SK-N-SH (cell line): ENCODE results near the gene RBM20. TPM values are rescaled to one million over a fixed set of nuclear protein-coding genes. Genes with fewer than 3 reads are reported as not detected.
A peak's percentile ranks its signal among the peaks of the same experiment; 100 is the strongest.

ENCODE experiments used
- CTCF ChIA-PET: fragments of 300-600, 350-600 bp; formaldehyde crosslinking; extraction: SDS; loops from one replicate; lab custom pipeline; 2021; lab: Yijun Ruan, JAX
- POLR2A ChIA-PET: fragments of 350-600 bp; sonication (Branson Sonifier 250); formaldehyde crosslinking; extraction: SDS; loops from one replicate; lab custom pipeline; 2020; ENCODE audit warnings: antibody characterized with exemption, inconsistent platforms; lab: Yijun Ruan, JAX
- DNase-seq: peaks from one replicate; pipeline ENCODE4 v3.0.0; 2012
- H2AFZ ChIP-seq: fragments of 200-600 bp; sonication (generic); 2 replicates; pipeline ENCODE4 v1.8.1; 2016; ENCODE audit warnings: antibody characterized with exemption, mild to moderate bottlenecking, low read depth
- H3F3A ChIP-seq: fragments of 200-600 bp; sonication (generic); replicated peaks from 2 replicates; pipeline ENCODE3; 2016; ENCODE audit warnings: antibody characterized with exemption, mild to moderate bottlenecking; ENCODE audit not compliant: insufficient read depth
- H3K27ac ChIP-seq, 2 experiments: fragments of 200-500 bp in 1 of 2; fragments of 200-600 bp in 1 of 2; sonication (Bioruptor generic) in 1 of 2; sonication (generic), shearing (Covaris generic) in 1 of 2; 2 replicates each; pipeline versions ENCODE4 v1.5.1 to v1.6.1; 2014 to 2016; ENCODE audit warnings: low read depth in 2 of 2, inconsistent platforms in 1 of 2, low read length in 1 of 2, mild to moderate bottlenecking in 1 of 2, mixed read lengths in 1 of 2
- H3K27me3 ChIP-seq: fragments of 200-600 bp; sonication (generic), shearing (Covaris generic); 2 replicates; pipeline ENCODE4 v1.6.1; 2016; ENCODE audit warnings: mixed run types; ENCODE audit not compliant: insufficient read depth
- H3K36me3 ChIP-seq, 2 experiments: fragments of 200-500 bp in 1 of 2; fragments of 200-600 bp in 1 of 2; sonication (Bioruptor generic) in 1 of 2; sonication (generic) in 1 of 2; replicated peaks in 1 of 2; 2 replicates each; pipeline versions ENCODE3 to v1.5.1; 2014 to 2016; ENCODE audit warnings: low read length in 1 of 2, mild to moderate bottlenecking in 1 of 2; ENCODE audit not compliant: insufficient read depth in 2 of 2, control insufficient read depth in 1 of 2
- H3K4me1 ChIP-seq, 2 experiments: fragments of 200-500 bp in 1 of 2; fragments of 200-600 bp in 1 of 2; sonication (Bioruptor generic) in 1 of 2; sonication (generic), shearing (Covaris generic) in 1 of 2; 2 replicates each; pipeline versions ENCODE4 v1.5.1 to v1.6.1; 2014 to 2016; ENCODE audit warnings: low read depth in 1 of 2, low read length in 1 of 2, mixed run types in 1 of 2; ENCODE audit not compliant: insufficient read depth in 2 of 2, control insufficient read depth in 1 of 2
- H3K4me2 ChIP-seq: fragments of 200-600 bp; sonication (generic), shearing (Covaris generic); 2 replicates; pipeline ENCODE4 v1.6.1; 2017; ENCODE audit warnings: mixed run types
- H3K4me3 ChIP-seq, 2 experiments: fragments of 200-500 bp in 1 of 2; fragments of 200-600 bp in 1 of 2; sonication (Bioruptor generic) in 1 of 2; sonication (generic), shearing (Covaris generic) in 1 of 2; 2 replicates each; pipeline versions ENCODE4 v1.5.1 to v1.8.1; 2014 to 2016; ENCODE audit warnings: low read depth in 2 of 2, inconsistent platforms in 1 of 2, low read length in 1 of 2, mild to moderate bottlenecking in 1 of 2, mixed read lengths in 1 of 2, moderate library complexity in 1 of 2
- H3K79me2 ChIP-seq: fragments of 200-600 bp; sonication (generic); 2 replicates; pipeline ENCODE4 v1.8.1; 2017; ENCODE audit warnings: mild to moderate bottlenecking; ENCODE audit not compliant: insufficient read depth
- H3K9ac ChIP-seq: fragments of 200-600 bp; sonication (generic); 2 replicates; pipeline ENCODE4 v1.6.1; 2017; ENCODE audit warnings: mixed run types
- H3K9me2 ChIP-seq: fragments of 200-600 bp; sonication (generic); 2 replicates; pipeline ENCODE4 v1.6.1; 2017; ENCODE audit warnings: mixed run types
- H3K9me3 ChIP-seq: fragments of 200-600 bp; sonication (generic); 2 replicates; pipeline ENCODE4 v1.6.1; 2017; ENCODE audit warnings: mixed run types, mild to moderate bottlenecking, moderate library complexity
- H4K20me1 ChIP-seq: fragments of 200-600 bp; sonication (generic); 2 replicates; pipeline ENCODE4 v1.6.1; 2017; ENCODE audit warnings: mild to moderate bottlenecking, mixed run types; ENCODE audit not compliant: insufficient read depth
- ELF1 ChIP-seq: IDR thresholded peaks from 2 replicates; pipeline ENCODE4 v1.4.0; 2012
- FOSL2 ChIP-seq: IDR thresholded peaks from 2 replicates; pipeline ENCODE4 v1.4.0; 2012; ENCODE audit warnings: low read depth, mild to moderate bottlenecking, moderate library complexity, borderline replicate concordance
- FOXM1 ChIP-seq: IDR thresholded peaks from 2 replicates; pipeline ENCODE4 v1.4.0; 2012; ENCODE audit warnings: low read depth, mild to moderate bottlenecking
- GATA2 ChIP-seq: sonication (generic); formaldehyde crosslinking; IDR thresholded peaks from 2 replicates; pipeline ENCODE4 v1.5.0; 2020; ENCODE audit warnings: mild to moderate bottlenecking, missing genetic modification reagents
- JUND ChIP-seq: IDR thresholded peaks from 2 replicates; pipeline ENCODE4 v1.4.0; 2012
- NFIC ChIP-seq: IDR thresholded peaks from 2 replicates; pipeline ENCODE4 v1.4.0; 2012; ENCODE audit warnings: borderline replicate concordance
- RAD21 ChIP-seq: IDR thresholded peaks from 2 replicates; pipeline ENCODE4 v1.6.1; 2012; ENCODE audit warnings: mild to moderate bottlenecking, low read length
- SIN3A ChIP-seq: IDR thresholded peaks from 2 replicates; pipeline ENCODE4 v1.6.1; 2012; ENCODE audit warnings: low read depth, mild to moderate bottlenecking, low read length, moderate library complexity, borderline replicate concordance
- TCF12 ChIP-seq: IDR thresholded peaks from 2 replicates; pipeline ENCODE4 v1.4.0; 2012
- TEAD4 ChIP-seq: IDR thresholded peaks from 2 replicates; pipeline ENCODE4 v1.4.0; 2012; ENCODE audit warnings: mild to moderate bottlenecking, borderline replicate concordance; ENCODE audit not compliant: insufficient read depth
- YY1 ChIP-seq: IDR thresholded peaks from 2 replicates; pipeline ENCODE4 v1.4.0; 2012; ENCODE audit warnings: low read depth, mild to moderate bottlenecking
- WGBS: methylation state at CpG from one replicate; pipeline ENCODE4 v1.1.6; 2017; ENCODE audit warnings: low lambda C conversion rate; 5-methylcytosine and 5-hydroxymethylcytosine counted together
- polyA plus RNA-seq, 3 experiments: library from polyadenylated mRNA; depleted of rRNA; stranded (reverse); fragments of >200 nt; gene quantifications; 2 replicates each; pipeline ENCODE4 v1.2.3, GENCODE V29; 2012
- TF ChIP-seq, protein P1 (sequence below): fragments of 150-350 bp; IDR thresholded peaks from 2 replicates; pipeline ENCODE4 v1.6.1; 2016; ENCODE audit warnings: mild to moderate bottlenecking, low read depth, low read length
- TF ChIP-seq, protein P2 (sequence below): IDR thresholded peaks from 2 replicates; pipeline ENCODE4 v1.4.0; 2012; ENCODE audit warnings: low read depth, borderline replicate concordance
- TF ChIP-seq, protein P3 (sequence below): fragments of 150-350 bp; IDR thresholded peaks from 2 replicates; pipeline ENCODE4 v1.6.1; 2017; ENCODE audit warnings: antibody characterized with exemption, low read length, low read depth, borderline replicate concordance

RBM20 gene
- polyA plus RNA-seq, 1 of the 3 experiments (the other 2 are of a cell fraction), result 0.64 TPM

DNA sequence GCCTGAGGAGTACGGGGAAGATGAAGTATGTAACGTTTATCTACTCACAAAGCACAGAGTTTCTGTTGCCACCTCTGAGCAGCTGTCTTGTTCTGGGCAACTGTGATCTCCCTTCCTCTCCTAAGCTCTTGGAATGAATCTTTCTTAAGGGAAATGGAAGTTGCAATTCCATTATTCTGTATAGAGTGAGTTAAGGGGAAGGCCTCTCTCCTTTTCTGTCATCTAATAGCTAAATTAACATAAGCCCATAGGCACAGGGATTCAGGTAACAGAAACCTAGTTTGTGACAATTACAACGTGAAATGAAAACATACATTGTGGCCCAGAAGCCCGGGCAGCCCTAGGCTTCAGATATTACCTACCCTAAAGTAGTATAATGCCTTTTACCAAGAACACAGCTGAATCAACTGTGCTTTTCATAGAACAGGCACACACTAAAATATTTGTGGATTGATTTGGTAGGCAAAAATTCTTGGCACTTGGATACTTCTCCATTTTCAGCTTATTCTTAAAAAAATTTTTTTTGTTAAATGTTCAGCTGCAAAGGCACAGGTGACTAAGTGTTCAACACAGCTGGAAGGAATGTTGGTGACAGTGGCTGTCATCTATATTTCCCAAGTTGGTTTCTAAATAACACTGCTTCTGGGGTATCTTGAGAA lies 223.8 kb downstream of the RBM20 start (continued):
- TF ChIP-seq, protein P1, sequence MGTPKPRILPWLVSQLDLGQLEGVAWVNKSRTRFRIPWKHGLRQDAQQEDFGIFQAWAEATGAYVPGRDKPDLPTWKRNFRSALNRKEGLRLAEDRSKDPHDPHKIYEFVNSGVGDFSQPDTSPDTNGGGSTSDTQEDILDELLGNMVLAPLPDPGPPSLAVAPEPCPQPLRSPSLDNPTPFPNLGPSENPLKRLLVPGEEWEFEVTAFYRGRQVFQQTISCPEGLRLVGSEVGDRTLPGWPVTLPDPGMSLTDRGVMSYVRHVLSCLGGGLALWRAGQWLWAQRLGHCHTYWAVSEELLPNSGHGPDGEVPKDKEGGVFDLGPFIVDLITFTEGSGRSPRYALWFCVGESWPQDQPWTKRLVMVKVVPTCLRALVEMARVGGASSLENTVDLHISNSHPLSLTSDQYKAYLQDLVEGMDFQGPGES, result no peak
- TF ChIP-seq NFIC (no peak), GATA2 (no peak), SIN3A (no peak)

DNA sequence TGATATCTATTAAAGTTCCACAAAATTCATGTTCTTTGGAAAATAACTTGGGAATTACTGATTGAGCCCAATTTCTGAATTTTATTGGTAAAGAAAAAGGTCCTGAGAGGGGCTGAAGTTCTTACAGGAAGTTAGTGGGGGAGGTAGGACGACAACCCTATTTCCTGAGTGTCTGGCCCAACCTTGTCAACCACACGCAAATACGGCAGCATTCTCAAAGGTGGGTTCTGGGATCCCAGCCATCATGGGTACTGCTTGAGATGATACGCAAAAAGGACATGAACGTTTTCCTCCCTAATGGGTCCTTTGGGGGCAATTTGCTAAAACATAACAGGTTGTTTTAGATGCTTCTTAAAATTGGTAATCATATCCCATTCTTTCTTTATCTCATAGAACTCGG lies 224.8 kb downstream of the RBM20 start:
- Histone ChIP-seq H3K9ac (no peak overlapping the region), H3K79me2 (peaks cover 14% of the 10 kb centered on the region), H3K4me1 (peaks cover 0 to 25% of the 10 kb centered on the region in 2 experiments; a peak in 2 of 4 replicates), H3K9me2 (no peaks in the 10 kb centered on the region), H3K27me3 (no peaks in the 10 kb centered on the region), H3K27ac (no peak overlapping the region), H3K4me2 (no peak overlapping the region), H3K36me3 (no peaks in the 10 kb centered on the region), H3K4me3 (no peak overlapping the region), H3K9me3 (no peaks in the 10 kb centered on the region), H2AFZ (no peak overlapping the region), H3F3A (no peaks in the 10 kb centered on the region), H4K20me1 (peaks cover 5% of the 10 kb centered on the region; the same call in 1 of the 2 replicates)
- WGBS, result 87% methylated on average over 6 of the region's 6 CpGs
- TF ChIP-seq, protein P2, sequence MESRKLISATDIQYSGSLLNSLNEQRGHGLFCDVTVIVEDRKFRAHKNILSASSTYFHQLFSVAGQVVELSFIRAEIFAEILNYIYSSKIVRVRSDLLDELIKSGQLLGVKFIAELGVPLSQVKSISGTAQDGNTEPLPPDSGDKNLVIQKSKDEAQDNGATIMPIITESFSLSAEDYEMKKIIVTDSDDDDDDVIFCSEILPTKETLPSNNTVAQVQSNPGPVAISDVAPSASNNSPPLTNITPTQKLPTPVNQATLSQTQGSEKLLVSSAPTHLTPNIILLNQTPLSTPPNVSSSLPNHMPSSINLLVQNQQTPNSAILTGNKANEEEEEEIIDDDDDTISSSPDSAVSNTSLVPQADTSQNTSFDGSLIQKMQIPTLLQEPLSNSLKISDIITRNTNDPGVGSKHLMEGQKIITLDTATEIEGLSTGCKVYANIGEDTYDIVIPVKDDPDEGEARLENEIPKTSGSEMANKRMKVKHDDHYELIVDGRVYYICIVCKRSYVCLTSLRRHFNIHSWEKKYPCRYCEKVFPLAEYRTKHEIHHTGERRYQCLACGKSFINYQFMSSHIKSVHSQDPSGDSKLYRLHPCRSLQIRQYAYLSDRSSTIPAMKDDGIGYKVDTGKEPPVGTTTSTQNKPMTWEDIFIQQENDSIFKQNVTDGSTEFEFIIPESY, result no peak
- TF ChIP-seq FOXM1 (no peak), ELF1 (no peak), GATA2 (no peak), YY1 (no peak)
- DNase-seq, result no peak
- CTCF ChIA-PET, result interaction anchor here (2.1 kb wide), 1 partner anchor 123 kb away, joined by 8 read pairs; no protein-coding TSS in a partner anchor
- POLR2A ChIA-PET, result interaction anchor here (1.0 kb wide), 1 partner anchor 9 kb away, joined by 3 read pairs; no protein-coding TSS in a partner anchor

DNA sequence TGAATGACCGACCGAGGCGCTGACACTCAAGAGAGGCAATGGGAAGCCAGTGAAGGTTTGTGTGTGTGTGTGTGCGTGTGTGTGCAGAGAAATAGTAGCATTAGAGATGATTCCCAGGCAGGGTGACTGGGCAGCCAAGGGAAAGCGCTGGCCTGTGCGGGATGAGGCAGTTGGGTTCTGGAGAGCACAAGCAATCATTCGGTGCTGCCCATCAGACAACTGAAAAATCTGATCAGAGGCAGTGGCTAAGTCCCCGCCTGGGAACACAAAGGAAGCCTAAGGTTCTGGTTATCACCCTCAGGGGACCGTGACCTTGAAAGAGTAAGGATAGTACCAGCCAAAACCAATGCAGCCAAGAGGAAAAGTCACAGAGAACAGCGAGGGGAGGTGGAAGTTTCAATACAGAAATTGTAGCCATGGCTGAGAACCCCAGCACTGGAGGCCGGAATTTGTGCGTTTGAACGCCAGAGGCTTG lies 226.7 kb downstream of the RBM20 start:
- no peaks in the 10 kb centered on the region for H3K27me3 ChIP-seq
- peak; percentile 20 for DNase-seq
- WGBS, result 90% methylated on average over 13 of the region's 13 CpGs
- no peaks in the 10 kb centered on the region for H3K9me3 ChIP-seq
- peaks cover 0 to 30% of the 10 kb centered on the region in 2 experiments; a peak in 2 of 4 replicates for H3K4me1 ChIP-seq
- H3K4me2 ChIP-seq, result peak overlapping the region; percentile 86
- H3K9me2 ChIP-seq, result no peaks in the 10 kb centered on the region
- H2AFZ ChIP-seq, result peak overlapping the region; percentile 96; the same call in 1 of the 2 replicates
- H3K27ac ChIP-seq, result peak overlapping the region; percentile 88 to 92
- TF ChIP-seq, protein P1, result no peak
- TF ChIP-seq TEAD4 (no peak), TCF12 (no peak), FOSL2 (no peak), SIN3A (no peak), RAD21 (0 out of 2 replicates have a peak, but pooled peaks have one; percentile 1), JUND (no peak)
- TF ChIP-seq, protein P3, sequence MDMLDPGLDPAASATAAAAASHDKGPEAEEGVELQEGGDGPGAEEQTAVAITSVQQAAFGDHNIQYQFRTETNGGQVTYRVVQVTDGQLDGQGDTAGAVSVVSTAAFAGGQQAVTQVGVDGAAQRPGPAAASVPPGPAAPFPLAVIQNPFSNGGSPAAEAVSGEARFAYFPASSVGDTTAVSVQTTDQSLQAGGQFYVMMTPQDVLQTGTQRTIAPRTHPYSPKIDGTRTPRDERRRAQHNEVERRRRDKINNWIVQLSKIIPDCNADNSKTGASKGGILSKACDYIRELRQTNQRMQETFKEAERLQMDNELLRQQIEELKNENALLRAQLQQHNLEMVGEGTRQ, result no peak
- peak overlapping the region; percentile 74 to 91; a peak in 1 of 4 replicates for H3K4me3 ChIP-seq
- peaks cover 3% of the 10 kb centered on the region for H3F3A ChIP-seq
- peaks cover 0 to 2% of the 10 kb centered on the region in 2 experiments for H3K36me3 ChIP-seq
- peaks cover 31% of the 10 kb centered on the region for H3K79me2 ChIP-seq
- H3K9ac ChIP-seq, result peak overlapping the region; percentile 62; the same call in 1 of the 2 replicates
- CTCF ChIA-PET, result interaction anchor here (1.0 kb wide), 1 partner anchor 78 kb away, joined by 3 read pairs; no protein-coding TSS in a partner anchor
- POLR2A ChIA-PET, result interaction anchor here (0.9 to 1.3 kb wide), 6 partner anchors 11 to 78 kb away, joined by 4 to 12 read pairs (median 4); no protein-coding TSS in a partner anchor
- peaks cover 13% of the 10 kb centered on the region; the same call in 1 of the 2 replicates for H4K20me1 ChIP-seq
